T-helper 1 cell (primary cell): ENCODE measurements around the gene WDR64.
"Not testable (repeated sequence)": the region's sequence is repeated elsewhere in the genome, so short reads cannot be mapped to it uniquely, and the experiment has no call there.

Source experiments
- DNase-seq, 5 donors: peaks; one replicate each; pipeline ENCODE4 v3.0.0-alpha.2; 2012 to 2020

The WDR64 gene

GRCh38 chr1:241744591-241744990 lies 92.5 kb downstream of the WDR64 start:
- no peak for DNase-seq

DNA sequence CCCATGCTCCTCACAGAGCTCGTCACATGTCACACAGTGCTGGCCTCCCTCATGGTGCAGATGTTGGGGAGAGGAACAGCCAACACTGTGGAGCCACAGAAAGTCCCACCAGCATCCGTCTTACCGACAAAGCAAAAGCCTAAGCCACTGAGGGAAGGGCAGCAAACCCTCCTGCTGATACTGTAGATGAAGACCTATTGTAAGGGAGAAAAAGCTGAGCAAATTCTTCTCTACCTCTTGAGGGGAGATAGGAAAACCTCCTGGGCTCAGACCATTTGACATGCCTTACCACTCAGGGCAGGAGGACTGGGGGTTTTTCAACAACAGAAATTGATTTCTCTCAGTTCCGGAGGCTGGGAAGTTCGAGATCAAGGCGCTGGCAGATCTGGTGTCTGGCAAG lies 95.9 kb downstream of the WDR64 start:
- no peak for DNase-seq

DNA sequence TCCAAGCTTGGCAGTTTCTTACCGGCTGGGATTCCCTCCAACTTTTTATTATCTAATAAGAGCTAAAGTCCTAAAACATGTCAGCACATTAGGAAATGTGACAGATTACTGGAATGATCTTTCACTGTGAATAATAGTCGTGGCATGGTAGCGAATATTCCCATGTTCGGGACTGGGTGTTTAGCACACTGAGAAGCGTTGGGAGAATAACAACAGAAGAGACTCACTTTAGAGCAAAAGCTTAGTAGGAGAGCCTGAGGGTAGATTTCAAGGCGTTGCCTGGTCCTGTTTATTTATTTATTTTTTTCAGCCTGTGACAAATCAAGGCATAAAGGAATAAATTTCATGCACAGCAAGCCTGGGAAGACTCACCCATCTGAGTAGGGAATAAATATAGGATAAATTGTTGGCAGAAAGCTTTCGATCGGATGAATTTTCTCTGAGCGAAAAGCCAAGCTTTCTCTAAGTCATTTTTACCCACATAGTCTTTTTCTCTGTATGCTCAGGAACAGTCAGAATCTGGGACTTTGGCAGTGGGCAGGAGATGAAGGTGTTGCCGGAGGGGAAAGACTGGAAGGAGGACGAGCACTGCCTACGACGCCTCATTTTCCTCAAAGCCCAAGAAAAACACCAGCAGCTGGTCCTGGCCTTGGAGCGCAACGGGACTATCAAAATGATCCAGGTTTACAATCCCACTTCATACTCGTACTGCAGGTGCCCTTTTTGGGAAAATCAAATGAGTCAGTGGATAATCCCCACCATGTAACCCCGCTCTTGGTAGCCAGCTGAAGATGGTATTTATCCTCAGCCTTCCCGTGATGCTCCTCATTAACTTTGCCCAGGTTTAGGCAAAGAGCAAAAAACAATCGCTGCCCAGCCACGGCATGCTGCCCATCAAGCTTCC lies 97.2 kb downstream of the WDR64 start:
- no peak for DNase-seq

DNA sequence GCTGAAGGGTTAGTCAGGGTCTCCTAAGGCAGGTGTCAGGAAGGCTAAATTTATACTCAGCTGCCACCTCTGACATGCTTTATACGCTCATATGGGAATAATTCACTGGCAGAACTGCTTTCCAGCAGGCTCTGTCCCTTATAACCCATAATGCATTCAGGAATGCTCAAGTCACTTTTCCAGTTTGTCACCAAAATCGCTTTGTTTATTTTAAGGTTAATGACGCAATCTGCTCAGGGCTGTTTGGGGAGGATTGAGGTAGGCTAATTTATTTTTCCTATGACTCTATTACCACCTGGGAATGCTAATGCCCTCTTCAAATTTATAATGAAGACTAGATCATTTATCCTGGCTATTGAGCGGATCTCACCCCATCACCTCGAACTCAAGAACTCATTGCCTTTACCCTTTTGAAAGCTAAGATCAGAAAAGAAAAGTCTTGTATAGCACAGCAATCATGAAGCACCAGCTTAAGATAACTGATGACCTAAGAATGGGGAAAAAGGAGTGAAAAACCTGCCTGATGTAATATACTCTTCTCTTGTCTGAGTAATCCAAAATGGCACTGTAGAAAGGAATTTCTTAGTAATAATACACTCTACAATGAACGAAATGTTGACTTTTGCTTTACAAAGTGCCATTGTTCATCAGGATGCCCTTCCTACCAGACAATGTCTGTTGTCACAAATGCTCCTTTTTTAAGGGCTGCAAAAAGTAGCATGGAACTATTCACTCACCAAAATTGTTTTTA lies 98.0 kb downstream of the WDR64 start:
- no peak for DNase-seq

DNA sequence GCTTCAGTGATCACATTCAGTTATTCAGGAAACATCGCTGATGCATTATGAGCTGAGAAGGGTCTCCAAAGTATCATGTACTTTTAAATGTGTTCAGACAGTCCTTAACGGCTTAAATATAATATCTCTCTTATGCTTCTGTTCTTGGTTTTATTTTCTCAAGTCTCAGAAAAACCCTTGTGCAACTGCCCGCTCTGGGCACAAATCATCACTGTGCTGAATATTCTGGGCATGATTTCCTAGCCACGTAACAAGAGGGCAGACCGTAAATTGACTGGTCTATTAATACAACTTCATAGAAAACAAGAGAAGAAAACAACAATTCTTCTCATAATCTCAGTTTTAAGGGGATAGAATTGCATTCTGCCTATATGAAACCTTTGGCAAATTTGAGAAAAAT lies 99.4 kb downstream of the WDR64 start:
- DNase-seq, result no peak

- no peak for DNase-seq
These were observed 110.7 kb downstream of the WDR64 start for GRCh38 chr1:241762713-241763339.

GRCh38 chr1:241765390-241765789 lies 113.3 kb downstream of the WDR64 start:
- DNase-seq, result no peak

- no peak for DNase-seq
These were observed 115.7 kb downstream of the WDR64 start for GRCh38 chr1:241767737-241768136.

DNA sequence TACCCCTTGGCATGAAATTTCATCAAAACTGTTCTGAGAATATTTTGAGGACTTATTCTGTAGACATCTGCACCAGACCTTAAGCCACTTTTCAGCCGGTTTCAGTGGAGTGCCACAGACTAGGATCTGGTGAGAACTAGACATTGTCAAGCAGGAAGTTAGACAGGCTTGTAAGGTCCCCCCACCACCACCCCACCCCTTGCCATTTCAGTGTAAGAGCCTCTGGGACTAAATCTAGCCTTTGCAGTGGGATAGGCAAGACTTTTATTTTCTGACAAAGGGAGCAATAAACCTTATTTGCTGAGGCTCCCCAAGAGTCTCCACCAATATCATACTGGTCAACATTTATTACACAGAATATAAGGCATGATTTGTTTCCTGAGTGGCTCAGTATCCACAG lies 118.0 kb downstream of the WDR64 start:
- no peak for DNase-seq

DNA sequence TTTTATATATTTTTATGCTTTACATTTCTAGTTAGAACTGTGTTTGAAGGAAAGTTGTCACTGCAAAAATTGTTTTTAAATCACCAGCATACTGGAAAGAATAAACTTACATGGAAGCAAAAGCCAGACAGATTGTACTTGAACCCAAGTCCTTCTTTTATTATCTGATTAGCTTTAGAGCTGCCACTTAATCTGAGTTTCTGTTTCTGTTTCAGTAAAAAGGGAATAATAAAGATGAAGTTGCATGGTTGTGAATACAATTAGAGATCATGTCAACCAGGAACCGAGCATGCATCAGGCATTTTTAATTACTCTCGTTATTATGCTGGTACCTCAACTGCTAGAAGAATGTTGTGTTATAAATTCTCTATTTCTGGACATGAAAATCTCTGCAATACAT lies 119.0 kb downstream of the WDR64 start:
- no peak for DNase-seq

DNA sequence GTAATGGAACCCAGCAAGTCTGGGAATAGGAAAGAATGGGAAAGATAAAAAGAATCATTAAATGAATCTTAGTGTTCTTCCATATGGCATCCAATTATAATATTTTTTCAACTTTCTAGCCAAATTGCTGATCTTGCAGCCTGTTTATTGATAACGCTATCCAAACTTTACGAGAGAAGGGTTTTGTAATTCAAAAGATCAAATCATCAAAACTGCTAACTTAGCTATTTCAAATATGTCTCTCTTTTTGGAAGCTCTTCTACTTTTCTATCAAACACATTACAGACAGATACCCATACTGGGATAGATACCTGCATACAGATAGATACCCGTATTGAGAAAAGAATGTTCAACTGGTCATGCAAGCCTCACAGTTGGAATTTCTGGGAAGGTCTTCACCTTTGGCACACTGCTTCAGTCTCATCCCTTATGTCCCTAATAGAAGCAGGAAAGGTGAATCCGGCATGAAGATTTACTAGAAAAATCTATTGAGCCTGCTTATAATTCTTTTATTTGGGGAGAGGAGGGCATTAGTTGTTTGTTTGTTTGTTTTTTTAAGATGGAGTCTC lies 120.9 kb downstream of the WDR64 start:
- no peak for DNase-seq

DNA sequence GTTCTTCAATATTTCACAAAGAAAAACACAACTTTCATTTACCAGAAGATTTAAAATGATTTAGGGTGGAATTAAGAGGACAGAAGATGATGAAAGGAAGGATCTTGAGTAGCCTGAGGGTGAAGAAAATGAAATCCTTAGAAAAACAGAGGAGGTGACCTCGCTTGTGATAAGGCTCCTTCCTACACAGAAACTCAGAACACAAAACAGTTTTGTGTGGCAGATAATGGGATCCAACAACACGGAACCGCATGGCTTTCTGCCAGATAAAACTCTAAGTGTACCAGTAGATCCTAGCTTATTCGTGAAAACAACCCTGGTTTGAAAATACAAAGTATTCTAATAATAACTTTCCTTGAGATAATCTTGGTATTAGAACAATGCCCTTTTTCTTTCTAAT lies 121.9 kb downstream of the WDR64 start:
- no peak for DNase-seq

- DNase-seq, result no peak
These were observed 122.9 kb downstream of the WDR64 start for GRCh38 chr1:241775021-241775420.

GRCh38 chr1:241776911-241777310 lies 124.8 kb downstream of the WDR64 start:
- DNase-seq, result no peak

DNA sequence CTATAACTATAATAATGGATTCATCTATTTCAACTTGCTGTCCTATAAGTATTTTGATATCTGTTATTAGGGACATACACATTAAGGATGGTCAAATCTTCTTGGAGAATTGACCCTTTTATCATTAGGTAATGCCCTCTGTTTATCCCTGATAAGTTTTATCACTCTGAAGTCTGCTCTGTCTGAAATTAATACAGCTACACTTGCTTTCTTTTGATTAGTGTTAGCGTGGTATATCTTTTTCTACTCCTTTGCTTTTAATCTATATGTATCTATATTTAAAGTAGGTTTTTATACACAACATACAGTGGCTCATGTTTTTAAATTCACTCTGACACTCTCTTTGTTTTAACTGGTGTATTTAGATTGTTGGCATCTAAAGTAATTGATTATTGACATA lies 126.0 kb downstream of the WDR64 start:
- no peak for DNase-seq

- no peak for DNase-seq
These were observed 127.8 kb downstream of the WDR64 start for GRCh38 chr1:241779897-241780296.

- no peak for DNase-seq
These were observed 130.3 kb downstream of the WDR64 start for GRCh38 chr1:241782396-241782795.

DNA sequence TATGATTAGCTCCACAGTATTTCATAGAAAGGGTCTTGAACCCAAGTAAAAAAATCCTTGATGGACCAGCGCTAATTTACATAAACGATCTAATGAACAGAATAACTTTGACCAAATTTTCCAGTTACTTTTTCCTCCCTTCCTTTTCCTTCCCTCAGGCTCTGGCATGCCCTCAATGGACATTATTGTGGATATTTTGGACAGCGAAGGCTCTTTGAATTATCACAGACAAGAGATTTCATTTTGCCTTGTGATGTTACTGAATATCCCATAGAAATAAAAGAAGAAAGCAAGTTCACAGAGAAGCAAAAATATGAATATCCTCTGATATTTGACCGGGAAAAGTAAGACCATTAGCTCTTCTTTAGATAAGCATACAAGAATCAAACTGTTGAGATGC lies 135.6 kb downstream of the WDR64 start:
- DNase-seq, result no peak

GRCh38 chr1:241789061-241789460 lies 137.0 kb downstream of the WDR64 start:
- DNase-seq, result no peak

DNA sequence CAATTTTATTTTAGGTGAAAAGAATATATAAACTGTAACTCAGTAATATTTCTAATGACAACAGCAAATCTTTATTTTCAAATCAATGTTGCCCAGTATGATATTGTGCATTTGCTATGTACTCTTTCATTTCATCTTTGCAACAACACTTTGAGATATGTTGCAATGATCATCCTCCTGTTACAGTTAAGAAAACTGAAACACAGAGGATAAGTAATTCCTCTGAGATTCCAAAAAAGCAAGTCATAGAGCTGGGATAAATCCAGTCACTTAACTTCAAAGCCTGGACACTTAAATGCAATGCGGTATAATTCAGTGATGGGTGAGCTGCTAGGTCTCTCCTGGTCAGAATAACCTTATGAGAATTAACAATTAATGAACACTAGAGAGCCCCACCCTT lies 147.3 kb downstream of the WDR64 start:
- DNase-seq, result no peak

DNA sequence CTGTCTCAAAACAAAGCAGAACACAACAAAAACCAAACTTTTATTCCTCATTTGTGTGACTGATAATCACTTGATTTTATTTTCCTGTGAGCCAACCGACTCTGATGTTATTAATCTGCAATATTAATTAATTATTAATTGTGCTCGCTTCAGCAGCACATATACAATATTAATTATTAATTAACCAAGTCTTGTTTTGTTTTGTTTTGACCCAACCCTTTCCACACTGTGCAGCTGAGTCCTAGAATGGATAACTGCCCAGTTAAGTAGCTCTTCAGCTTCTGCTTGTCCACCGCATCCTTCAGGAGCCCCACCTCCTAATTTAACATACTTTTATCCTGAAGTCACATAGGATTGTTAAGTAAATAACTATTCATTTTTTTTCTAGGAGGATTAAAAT lies 148.6 kb downstream of the WDR64 start:
- no peak for DNase-seq

DNA sequence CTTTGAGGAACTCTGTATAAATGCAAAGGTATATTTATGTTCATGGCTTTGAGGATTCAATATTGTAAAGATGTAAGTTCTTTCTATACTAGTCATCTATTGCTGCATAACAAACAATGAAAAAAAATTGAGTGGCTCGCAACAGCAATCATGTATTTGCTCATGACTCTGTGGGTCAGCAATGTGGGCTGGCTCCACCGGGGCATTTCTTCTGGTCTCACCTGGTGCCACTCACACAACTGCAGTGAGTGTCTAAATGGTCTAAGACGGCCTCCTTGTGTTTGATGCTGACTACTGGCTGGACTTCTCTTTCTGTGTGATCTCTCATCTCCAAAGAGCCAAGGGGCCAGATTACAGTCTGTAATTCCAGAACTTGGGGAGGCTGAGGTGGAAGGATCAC lies 150.8 kb downstream of the WDR64 start:
- DNase-seq, result no peak

DNA sequence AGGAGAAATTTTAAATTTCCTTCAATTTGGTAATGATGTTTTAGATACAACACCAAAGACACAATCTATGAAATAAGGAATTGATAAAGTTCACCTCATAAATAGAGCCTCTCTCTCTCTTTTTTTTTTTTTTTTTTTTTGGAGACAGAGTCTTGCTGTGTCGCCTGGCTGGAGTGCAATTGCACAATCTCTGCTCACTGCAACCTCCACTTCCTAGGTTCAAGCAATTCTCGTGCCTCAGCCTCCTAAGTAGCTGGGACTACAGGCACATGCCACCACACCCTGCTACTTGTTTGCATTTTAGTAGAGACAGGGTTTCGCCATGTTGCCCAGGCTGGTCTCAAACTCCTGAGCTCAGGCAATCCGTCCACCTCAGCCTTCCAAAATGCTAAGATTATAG lies 152.6 kb downstream of the WDR64 start:
- DNase-seq, result not testable (repeated sequence)
